Mesendoderm (in vitro differentiated cells): ENCODE data around the gene KCNH2.

Source experiments
- DNase-seq: peaks from one replicate; pipeline ENCODE4 v3.0.0; 2013
- H2AK5ac ChIP-seq: 2 replicates; pipeline ENCODE4 v1.6.1; 2013; ENCODE audit warnings: low read length, inconsistent platforms
- H2BK120ac ChIP-seq: 2 replicates; pipeline ENCODE4 v1.6.1; 2013; ENCODE audit warnings: low read depth, mild to moderate bottlenecking, low read length, moderate library complexity, mixed read lengths
- H2BK15ac ChIP-seq: replicated peaks from 2 replicates; pipeline ENCODE4 v1.6.1; 2013; ENCODE audit warnings: low read depth, mild to moderate bottlenecking, moderate library complexity
- H2BK5ac ChIP-seq: 2 replicates; pipeline ENCODE4 v1.6.1; 2013; ENCODE audit warnings: low read length, inconsistent platforms
- H3K18ac ChIP-seq: 2 replicates; pipeline ENCODE4 v1.6.1; 2013; ENCODE audit warnings: mild to moderate bottlenecking, low read length, mixed read lengths
- H3K23ac ChIP-seq: one replicate; pipeline ENCODE4 v1.6.1; 2013; ENCODE audit warnings: low read length
- H3K27ac ChIP-seq: 2 replicates; pipeline ENCODE4 v1.5.1; 2013; ENCODE audit warnings: low read depth, mild to moderate bottlenecking, inconsistent platforms, low read length, moderate library complexity
- H3K27me3 ChIP-seq: 2 replicates; pipeline ENCODE4 v1.6.1; 2013; ENCODE audit warnings: low read length, control low read depth, mild to moderate bottlenecking, inconsistent platforms; ENCODE audit not compliant: insufficient read depth, poor library complexity
- H3K36me3 ChIP-seq: 2 replicates; pipeline ENCODE4 v1.6.1; 2013; ENCODE audit warnings: low read length, inconsistent platforms; ENCODE audit not compliant: control insufficient read depth, insufficient read depth
- H3K4ac ChIP-seq: one replicate; pipeline ENCODE4 v1.6.1; 2013; ENCODE audit warnings: low read depth, mild to moderate bottlenecking, low read length, moderate library complexity
- H3K4me1 ChIP-seq: 2 replicates; pipeline ENCODE4 v1.6.1; 2013; ENCODE audit warnings: low read depth, low read length, inconsistent platforms; ENCODE audit not compliant: control insufficient read depth
- H3K4me2 ChIP-seq: 2 replicates; pipeline ENCODE4 v1.6.1; 2013; ENCODE audit warnings: low read length
- H3K4me3 ChIP-seq: 2 replicates; pipeline ENCODE4 v1.5.1; 2013; ENCODE audit warnings: mild to moderate bottlenecking, low read length
- H3K56ac ChIP-seq: one replicate; pipeline ENCODE4 v1.6.1; 2013; ENCODE audit warnings: low read length
- H3K79me1 ChIP-seq: 2 replicates; pipeline ENCODE4 v1.6.1; 2013; ENCODE audit warnings: low read length, inconsistent platforms
- H3K79me2 ChIP-seq: 2 replicates; pipeline ENCODE4 v1.6.1; 2013; ENCODE audit warnings: mild to moderate bottlenecking, low read length; ENCODE audit not compliant: control insufficient read depth, insufficient read depth
- H3K9ac ChIP-seq: 2 replicates; pipeline ENCODE4 v1.6.1; 2013; ENCODE audit warnings: low read length, inconsistent platforms
- H4K5ac ChIP-seq: one replicate; pipeline ENCODE4 v1.6.1; 2013; ENCODE audit warnings: low read length
- H4K8ac ChIP-seq: one replicate; pipeline ENCODE4 v1.6.1; 2013; ENCODE audit warnings: low read depth, mild to moderate bottlenecking, control low read depth, low read length, moderate library complexity
- WGBS: extraction: QIAGEN DNeasy Blood & Tissue Kit; methylation state at CpG from one replicate; pipeline ENCODE4 v1.1.7; 2013; ENCODE audit warnings: low lambda C conversion rate, missing lambda C conversion rate; ENCODE audit not compliant: insufficient coverage; ENCODE audit errors: extremely low coverage; 5-methylcytosine and 5-hydroxymethylcytosine counted together

Gene KCNH2

GRCh38 chr7:150942591-150943452 lies 35.3 kb downstream of the KCNH2 start:
- Histone ChIP-seq H3K27ac (no peak overlapping the region), H3K9ac (no peak overlapping the region), H2AK5ac (no peak overlapping the region), H3K4me3 (no peak overlapping the region), H3K18ac (no peak overlapping the region), H3K4ac (no peak overlapping the region), H2BK15ac (no peak overlapping the region), H3K36me3 (no peaks in the 10 kb centered on the region), H3K4me2 (no peak overlapping the region), H4K8ac (no peak overlapping the region), H3K79me1 (no peaks in the 10 kb centered on the region), H2BK120ac (no peak overlapping the region), H3K23ac (no peak overlapping the region), H4K5ac (no peak overlapping the region), H3K4me1 (peaks cover under 1% of the 10 kb centered on the region), H3K79me2 (no peaks in the 10 kb centered on the region), H3K56ac (no peak overlapping the region), H2BK5ac (no peak overlapping the region), H3K27me3 (no peaks in the 10 kb centered on the region)
- no CpG with 5 or more reads among the region's 13 CpGs for WGBS
- DNase-seq, result no peak

GRCh38 chr7:150942001-150942590 lies 36.0 kb downstream of the KCNH2 start:
- Histone ChIP-seq H3K4me3 (no peak overlapping the region), H2BK5ac (no peak overlapping the region), H3K4ac (no peak overlapping the region), H3K56ac (no peak overlapping the region), H3K79me2 (no peaks in the 10 kb centered on the region), H3K36me3 (no peaks in the 10 kb centered on the region), H3K18ac (no peak overlapping the region), H4K8ac (no peak overlapping the region), H2BK15ac (no peak overlapping the region), H3K4me1 (no peaks in the 10 kb centered on the region), H3K27me3 (no peaks in the 10 kb centered on the region), H2BK120ac (no peak overlapping the region), H4K5ac (no peak overlapping the region), H3K79me1 (no peaks in the 10 kb centered on the region), H2AK5ac (no peak overlapping the region), H3K23ac (no peak overlapping the region), H3K4me2 (no peak overlapping the region), H3K27ac (no peak overlapping the region), H3K9ac (no peak overlapping the region)
- peak; percentile 28 for DNase-seq
- no CpG with 5 or more reads among the region's 14 CpGs for WGBS

- H2BK15ac ChIP-seq, result no peak overlapping the region
- no peak overlapping the region for H2BK120ac ChIP-seq
- no peak overlapping the region for H3K9ac ChIP-seq
- H3K4ac ChIP-seq, result no peak overlapping the region
- no peak overlapping the region for H3K4me2 ChIP-seq
- H3K18ac ChIP-seq, result no peak overlapping the region
- DNase-seq, result no peak
- H3K27ac ChIP-seq, result no peak overlapping the region
- H3K4me3 ChIP-seq, result no peak overlapping the region
- no CpG with 5 or more reads among the region's 15 CpGs for WGBS
- no peaks in the 10 kb centered on the region for H3K79me2 ChIP-seq
- H2AK5ac ChIP-seq, result no peak overlapping the region
- H3K36me3 ChIP-seq, result no peaks in the 10 kb centered on the region
- no peaks in the 10 kb centered on the region for H3K79me1 ChIP-seq
- H3K27me3 ChIP-seq, result no peaks in the 10 kb centered on the region
- H4K5ac ChIP-seq, result no peak overlapping the region
- H3K23ac ChIP-seq, result no peak overlapping the region
- no peak overlapping the region for H3K56ac ChIP-seq
- no peak overlapping the region for H4K8ac ChIP-seq
- H2BK5ac ChIP-seq, result no peak overlapping the region
- no peaks in the 10 kb centered on the region for H3K4me1 ChIP-seq
Observed at GRCh38 chr7:150941351-150942000, 36.6 kb downstream of the KCNH2 start.

GRCh38 chr7:150940431-150941102 lies 37.6 kb downstream of the KCNH2 start:
- no peak overlapping the region for H3K4me3 ChIP-seq
- WGBS, result 100% methylated on average over 2 of the region's 11 CpGs

GRCh38 chr7:150939466-150939865 lies 38.7 kb downstream of the KCNH2 start:
- no peaks in the 10 kb centered on the region for H3K27me3 ChIP-seq

More at GRCh38 chr7:150940431-150941102, 37.6 kb downstream of the KCNH2 start:
- H3K23ac ChIP-seq, result no peak overlapping the region
- H3K56ac ChIP-seq, result no peak overlapping the region
- no peak overlapping the region for H2AK5ac ChIP-seq
- H2BK5ac ChIP-seq, result no peak overlapping the region
- H4K5ac ChIP-seq, result no peak overlapping the region
- no peak overlapping the region for H3K4ac ChIP-seq
- no peak overlapping the region for H3K9ac ChIP-seq
- no peaks in the 10 kb centered on the region for H3K79me1 ChIP-seq
- H3K27me3 ChIP-seq, result no peaks in the 10 kb centered on the region
- H2BK15ac ChIP-seq, result no peak overlapping the region
- no peak overlapping the region for H3K4me2 ChIP-seq
- H3K4me1 ChIP-seq, result no peaks in the 10 kb centered on the region
- H3K27ac ChIP-seq, result no peak overlapping the region
- no peak overlapping the region for H4K8ac ChIP-seq
- no peak overlapping the region for H2BK120ac ChIP-seq
- no peaks in the 10 kb centered on the region for H3K36me3 ChIP-seq
- no peaks in the 10 kb centered on the region for H3K79me2 ChIP-seq
- DNase-seq, result no peak
- H3K18ac ChIP-seq, result no peak overlapping the region

More at GRCh38 chr7:150939466-150939865, 38.7 kb downstream of the KCNH2 start:
- H3K79me2 ChIP-seq, result no peaks in the 10 kb centered on the region
- H2BK120ac ChIP-seq, result no peak overlapping the region
- H3K36me3 ChIP-seq, result no peaks in the 10 kb centered on the region
- H3K4me1 ChIP-seq, result no peaks in the 10 kb centered on the region
- H4K5ac ChIP-seq, result no peak overlapping the region
- no peak overlapping the region for H3K4ac ChIP-seq
- H4K8ac ChIP-seq, result no peak overlapping the region
- no peak overlapping the region for H3K4me2 ChIP-seq
- H3K23ac ChIP-seq, result no peak overlapping the region
- no peak overlapping the region for H2BK15ac ChIP-seq
- H3K56ac ChIP-seq, result no peak overlapping the region
- no peak overlapping the region for H2AK5ac ChIP-seq
- H3K27ac ChIP-seq, result no peak overlapping the region
- H3K79me1 ChIP-seq, result no peaks in the 10 kb centered on the region
- no peak overlapping the region for H3K9ac ChIP-seq
- DNase-seq, result no peak
- H2BK5ac ChIP-seq, result no peak overlapping the region
- H3K18ac ChIP-seq, result no peak overlapping the region
- H3K4me3 ChIP-seq, result no peak overlapping the region
